ENCODE data around the gene IL25.
"Not testable (repeated sequence)": the region's sequence is repeated elsewhere in the genome, so short reads cannot be mapped to it uniquely, and the experiment has no call there.

The IL25 gene

DNA sequence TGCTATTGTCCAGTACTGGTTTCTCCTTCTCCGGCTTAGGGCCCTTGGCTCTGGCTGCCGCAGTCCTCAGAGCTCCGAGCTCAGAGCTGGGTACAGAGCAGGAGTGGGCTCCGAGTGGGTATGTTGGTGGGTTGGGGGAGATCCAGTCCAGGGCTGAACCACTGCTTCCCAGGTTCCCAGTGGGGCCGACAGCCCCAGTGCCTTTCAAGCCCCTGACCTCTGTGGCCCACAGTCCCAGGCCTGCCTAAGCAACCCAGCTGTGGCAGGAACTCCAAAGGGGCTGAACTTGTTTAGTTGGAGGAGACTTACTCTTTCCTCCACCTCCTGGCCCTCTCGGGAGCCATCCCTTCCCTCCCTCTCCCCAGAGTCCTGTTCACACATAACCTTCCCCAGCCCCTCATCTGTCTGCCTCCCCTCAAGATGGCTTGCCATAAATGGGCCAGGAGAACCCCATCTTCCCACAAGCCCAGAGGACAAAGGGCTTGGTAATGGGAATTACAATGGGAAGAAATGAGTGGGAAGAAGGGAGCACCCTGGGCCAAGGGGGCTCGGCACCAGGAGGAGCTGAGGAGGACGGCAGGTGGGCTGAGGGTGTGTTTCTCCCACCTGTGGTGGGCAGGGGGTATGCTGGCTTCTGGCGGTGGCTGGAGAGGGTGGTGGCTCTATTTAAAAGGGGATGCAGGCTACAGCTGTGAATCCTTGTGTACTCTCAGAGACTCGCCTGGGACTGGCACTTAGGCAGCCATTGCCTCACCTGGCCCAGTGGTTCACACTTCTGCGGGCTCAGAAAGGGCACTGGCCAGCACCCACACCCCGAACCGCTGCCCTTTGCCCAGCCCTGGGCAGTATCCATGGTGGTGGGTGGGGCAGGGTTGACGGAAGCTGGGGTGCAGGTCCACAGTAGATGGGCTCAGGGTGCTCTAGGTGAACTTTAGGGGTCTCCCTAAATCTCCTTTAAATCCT lies 39.2 kb downstream of the IL25 start:
- no peak for DNase-seq

DNA sequence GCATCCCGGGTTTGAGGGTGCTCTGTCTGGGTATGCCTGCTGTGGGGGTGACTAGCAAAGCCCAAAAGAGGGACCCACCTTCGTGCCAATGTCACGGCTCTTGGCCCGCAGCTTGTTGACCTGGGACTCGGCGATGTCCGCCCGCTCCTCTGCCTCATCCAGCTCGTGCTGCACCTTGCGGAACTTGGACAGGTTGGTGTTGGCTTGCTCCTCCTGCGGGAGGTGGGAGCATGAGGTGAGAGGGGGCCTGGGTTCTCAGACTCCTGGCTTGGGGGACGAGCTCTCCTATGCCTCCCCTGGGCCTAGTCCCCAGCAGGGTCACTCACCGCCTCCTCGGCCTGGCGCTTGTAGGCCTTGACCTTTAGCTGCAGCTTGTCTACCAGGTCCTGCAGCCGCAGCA lies 41.1 kb downstream of the IL25 start:
- DNase-seq: no peak

DNA sequence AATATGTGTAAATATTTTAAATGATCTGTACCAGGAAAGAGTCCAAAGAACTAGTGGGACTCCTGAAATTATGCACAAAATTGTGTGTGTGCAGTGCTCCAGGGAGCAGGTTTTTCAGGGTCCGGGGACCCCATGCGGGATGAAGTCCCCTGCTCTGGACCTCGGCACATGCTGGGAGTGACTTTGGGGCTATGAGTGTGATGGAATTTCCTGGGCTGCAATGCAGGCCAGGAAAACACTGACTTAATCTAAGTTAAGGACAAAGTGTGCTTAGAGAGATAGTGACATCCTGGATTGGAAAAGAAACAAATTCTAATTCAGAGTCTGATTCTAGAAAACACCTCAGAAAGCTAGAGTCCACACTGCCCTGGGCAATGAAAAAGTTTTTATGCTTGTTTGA lies 41.6 kb downstream of the IL25 start:
- no peak for DNase-seq

DNA sequence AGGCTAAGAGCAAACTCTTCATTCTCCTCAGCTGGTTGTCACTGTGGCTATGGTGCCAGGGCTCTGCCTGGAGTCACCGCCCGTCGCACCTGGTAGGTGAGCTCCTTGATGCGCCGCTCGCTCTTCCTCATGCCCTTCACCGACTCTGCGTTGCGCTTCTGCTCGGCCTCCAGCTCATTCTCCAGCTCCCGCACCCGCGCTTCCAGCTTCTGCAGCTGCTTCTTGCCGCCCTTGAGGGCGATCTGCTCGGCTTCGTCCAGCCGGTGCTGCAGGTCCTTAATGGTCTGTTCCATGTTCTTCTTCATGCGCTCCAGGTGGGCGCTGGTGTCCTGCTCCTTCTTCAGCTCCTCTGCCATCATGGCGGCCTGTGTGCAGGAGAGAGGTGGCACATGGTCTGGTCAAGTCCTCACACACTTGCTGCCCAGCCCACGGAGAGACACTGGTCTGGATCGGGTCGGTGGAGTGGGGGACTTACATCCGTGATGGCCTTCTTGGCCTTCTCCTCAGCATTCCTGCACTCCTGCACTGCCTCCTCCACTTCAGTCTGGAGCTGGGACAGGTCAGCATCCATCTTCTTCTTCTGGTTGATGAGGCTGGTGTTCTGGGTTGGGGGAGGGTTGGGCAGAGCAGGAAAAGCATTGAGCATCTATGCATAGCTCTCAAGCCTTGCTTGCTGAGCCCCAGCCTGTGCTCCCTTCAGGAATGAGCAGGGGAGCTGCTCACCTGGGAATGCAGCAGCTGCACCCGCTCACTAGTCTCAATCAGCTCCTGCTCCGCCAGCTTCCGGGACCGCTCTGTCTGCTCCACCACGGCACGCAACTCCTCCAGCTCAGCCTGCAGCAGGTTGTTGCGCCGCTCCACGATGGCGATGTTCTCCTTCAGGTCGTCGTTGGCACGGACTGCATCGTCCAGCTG lies 42.6 kb downstream of the IL25 start:
- no peak for DNase-seq

DNA sequence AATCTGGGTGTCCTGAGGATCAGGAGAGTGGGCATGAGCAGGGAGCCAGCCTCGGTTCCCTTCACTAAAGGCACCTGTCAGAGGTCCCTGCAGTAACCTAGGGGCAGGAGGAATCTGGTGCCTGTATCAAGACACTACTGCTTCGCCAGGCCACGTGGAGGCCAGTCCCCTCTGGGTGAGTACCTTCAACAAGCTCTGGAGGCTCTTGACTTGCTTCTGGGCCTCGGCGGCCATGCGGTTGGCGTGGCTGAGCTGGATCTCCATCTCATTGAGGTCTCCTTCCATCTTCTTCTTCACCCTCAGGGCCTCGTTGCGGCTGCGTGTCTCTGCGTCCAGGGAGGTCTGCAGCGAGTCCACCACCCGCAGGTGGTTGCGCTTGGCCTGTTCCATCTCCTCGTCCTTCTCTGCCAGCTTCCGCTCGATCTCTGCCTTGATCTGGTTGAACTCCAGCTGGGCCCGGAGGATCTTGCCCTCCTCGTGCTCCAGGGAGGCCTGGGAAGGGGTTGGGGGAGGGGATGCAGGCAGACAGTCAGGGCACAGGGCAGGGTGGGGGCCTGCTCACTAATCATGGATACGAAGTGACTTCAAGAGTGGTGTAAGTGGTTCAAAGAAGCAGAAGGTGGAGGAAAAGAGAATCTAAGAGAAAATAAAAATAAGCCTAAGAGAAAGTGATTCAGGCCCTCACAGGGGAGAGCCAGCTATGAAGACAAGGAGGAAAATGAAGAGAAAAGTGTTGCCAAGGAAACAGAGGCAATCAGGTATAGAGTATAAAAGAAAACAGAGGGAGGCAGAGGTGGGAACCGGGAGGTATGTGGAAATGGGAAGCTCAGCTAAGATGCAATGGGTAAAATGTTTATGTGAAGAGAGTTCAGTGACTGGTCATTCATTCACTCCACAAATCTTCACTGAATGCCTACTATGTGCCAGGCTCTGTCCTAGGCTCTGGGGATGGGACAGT lies 43.5 kb downstream of the IL25 start:
- DNase-seq: no peak

DNA sequence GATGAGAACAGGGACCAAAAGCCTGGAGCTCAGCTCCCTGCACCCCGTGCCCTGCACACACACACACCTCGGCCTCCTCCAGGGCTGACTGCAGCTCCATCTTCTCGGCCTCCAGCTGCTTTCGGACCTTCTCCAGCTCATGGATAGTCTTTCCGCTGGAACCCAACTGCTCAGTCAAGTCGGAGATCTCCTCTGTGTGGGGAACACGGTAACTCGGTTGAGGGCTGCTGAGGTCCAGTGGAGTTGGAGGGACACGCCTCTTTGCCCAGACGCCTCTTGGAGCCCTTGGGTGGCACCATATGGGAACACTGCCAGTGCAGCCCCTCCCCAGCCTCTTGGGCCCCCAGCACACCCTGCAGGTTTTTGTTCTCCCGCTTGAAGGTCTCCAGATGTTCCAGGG lies 44.2 kb downstream of the IL25 start:
- no peak for DNase-seq

DNA sequence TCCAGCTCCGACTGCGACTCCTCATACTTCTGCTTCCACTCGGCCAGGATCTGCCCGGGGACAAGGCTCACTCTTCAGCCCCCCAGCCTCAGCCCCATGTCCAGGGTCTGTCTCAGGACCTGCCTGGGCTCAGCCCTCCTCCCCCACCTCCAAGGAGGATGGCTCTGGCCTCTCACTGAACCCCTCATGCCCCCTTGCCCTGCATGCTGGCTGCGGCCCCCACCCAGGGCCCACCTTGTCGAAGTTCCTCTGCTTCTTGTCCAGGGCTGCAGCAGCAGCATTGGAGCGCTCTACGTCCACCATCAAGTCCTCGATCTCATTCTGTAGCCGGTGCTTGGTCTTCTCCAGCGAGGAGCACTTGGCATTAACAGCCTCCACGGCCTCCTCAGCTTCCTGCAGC lies 44.7 kb downstream of the IL25 start:
- DNase-seq: not testable (repeated sequence)

DNA sequence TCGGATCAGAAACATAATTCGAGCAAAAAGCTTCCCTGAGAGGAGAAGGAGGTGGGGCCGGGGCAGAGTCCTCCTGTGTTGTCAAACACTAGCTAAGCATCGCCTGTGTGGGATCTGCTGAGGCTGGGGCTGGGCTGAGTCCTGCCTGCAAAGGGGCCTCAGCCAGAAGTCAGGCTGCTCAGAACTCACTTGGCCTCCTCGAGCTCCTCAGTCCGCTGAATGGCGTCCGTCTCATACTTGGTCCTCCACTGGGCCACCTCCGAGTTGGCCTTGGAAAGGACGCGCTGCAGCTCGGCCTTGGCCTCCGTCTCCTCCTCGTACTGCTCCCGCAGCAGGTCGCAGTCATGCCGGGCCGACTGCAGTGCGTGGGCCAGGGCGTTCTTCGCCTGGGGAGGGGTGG lies 45.4 kb downstream of the IL25 start:
- DNase-seq: no peak

DNA sequence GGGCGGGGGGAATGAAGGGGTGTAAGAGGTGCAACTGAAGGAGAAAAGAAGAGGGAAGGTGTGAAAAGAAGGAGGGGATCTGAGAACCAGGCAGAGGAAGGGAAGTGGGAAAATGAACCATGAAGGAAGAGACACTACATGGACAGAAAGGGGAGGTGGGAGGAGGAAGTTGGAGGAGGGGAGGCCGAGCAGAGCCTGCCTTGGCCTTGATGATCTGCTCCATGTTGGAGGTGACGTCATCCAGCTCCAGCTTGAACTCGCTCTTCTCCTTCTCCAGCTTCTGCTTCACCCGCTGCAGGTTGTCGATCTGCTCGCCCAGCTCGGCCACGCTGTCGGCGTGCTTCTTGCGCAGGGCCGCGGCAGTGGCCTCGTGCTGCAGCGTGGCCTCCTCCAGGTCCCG lies 47.0 kb downstream of the IL25 start:
- not testable (repeated sequence) for DNase-seq

DNA sequence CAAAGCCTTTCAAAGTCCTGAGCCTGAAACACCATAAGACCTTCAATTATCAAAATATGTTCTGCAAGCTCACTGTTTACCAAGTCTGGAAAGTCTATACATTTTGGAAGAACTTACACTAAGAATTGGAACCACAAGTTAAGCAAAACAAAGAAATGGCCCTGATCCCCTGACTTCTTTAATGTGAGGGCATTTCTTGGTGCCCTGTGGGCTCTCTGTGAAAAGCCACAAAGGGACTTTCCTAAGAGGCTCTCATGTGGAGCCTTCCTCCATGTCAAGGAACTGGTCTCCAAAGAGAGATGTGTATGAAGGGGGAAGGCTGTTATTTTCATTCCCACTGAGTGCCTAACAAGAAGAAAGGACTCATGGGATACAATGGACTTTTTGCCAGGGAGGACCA lies 49.0 kb downstream of the IL25 start:
- DNase-seq: no peak

DNA sequence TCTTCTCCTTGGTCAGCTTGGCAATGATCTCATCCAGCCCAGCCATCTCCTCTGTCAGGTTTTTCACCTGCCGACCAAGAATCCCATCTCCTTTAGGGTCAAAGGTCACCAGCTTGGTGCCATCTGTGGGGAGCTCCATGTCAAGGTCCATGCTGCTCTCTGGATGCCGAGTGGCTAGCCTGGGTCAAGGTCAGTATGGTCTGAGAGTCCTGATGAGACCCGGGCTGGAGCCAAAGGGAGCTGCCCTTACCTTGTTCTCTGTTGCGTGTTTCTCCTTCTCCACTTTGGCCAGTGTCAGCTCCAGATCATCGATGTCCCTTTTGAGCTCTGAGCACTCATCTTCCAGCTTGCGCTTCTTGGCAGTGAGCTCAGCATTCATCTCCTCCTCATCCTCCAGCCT lies 51.0 kb downstream of the IL25 start:
- no peak for DNase-seq

DNA sequence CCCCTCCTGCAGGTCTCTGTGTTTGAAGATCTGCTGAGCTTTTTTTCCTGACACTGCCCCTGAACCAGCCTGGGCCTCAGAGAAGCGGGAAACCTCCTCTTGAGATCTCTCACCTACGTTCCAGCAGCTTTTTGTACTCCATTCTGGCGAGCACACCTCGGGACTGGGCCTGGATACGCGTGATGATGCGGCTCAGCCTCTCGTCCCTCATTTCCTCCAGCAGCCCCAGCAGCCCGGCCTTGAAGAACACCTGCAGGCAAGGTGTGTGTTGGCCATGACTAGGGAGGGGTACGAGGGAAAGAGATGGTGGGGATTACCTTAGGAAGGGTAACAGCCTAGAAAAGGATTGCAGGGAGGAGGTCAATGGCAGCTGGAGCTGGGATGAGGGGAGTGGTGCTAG lies 52.6 kb downstream of the IL25 start:
- DNase-seq: no peak

DNA sequence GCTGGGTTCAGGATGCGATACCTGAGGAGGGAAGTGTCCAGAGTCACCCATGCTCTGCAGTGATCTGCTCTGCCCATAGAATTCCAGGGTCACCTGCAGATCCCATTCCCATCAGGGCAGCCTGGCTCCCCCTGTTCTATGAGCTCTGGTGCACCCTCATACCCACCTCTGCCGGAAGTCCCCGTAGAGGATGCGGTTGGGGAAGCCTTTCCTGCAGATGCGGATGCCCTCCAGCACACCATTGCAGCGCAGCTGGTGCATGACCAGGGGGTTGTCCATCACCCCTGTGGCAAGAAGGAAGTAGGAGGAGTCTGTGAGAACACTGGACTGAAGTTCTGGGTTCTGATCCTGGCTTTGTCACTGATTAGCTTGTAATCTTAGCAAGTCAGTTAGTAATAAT lies 53.2 kb downstream of the IL25 start:
- not testable (repeated sequence) for DNase-seq
